ENCODE data around the gene METAP2.
"Not testable (repeated sequence)": the region's sequence is repeated elsewhere in the genome, so short reads cannot be mapped to it uniquely, and the experiment has no call there.

Gene METAP2

GRCh38 chr12:95470300-95470699, 3.7 kb upstream of the METAP2 start:
- Histone ChIP-seq H3K36me3 (ENCODE audit: control insufficient read depth, insufficient read depth, low read length) (no peaks in the 10 kb centered on the region), H3K4me3 (ENCODE audit: low read length) (no peak overlapping the region), H3K4me1 (ENCODE audit: control insufficient read depth, insufficient read depth, low read length) (no peaks in the 10 kb centered on the region), H3K27ac (ENCODE audit: low read depth, low read length) (no peak overlapping the region), H3K27me3 (ENCODE audit: control insufficient read depth, insufficient read depth, low read length) (no peaks in the 10 kb centered on the region), H3K9ac (ENCODE audit: low read length) (no peak overlapping the region)

GRCh38 chr12:95473231-95473883, 595 bp upstream of the METAP2 start:
- H3K27me3 ChIP-seq (ENCODE audit: control insufficient read depth, insufficient read depth, low read length), result no peaks in the 10 kb centered on the region
- peak overlapping the region; percentile 83 for H3K27ac ChIP-seq (ENCODE audit: low read depth, low read length)
- peak overlapping the region; percentile 12 for H3K9ac ChIP-seq (ENCODE audit: low read length)

GRCh38 chr12:95474660-95474958, 657 bp downstream of the METAP2 start:
- H3K4me1 ChIP-seq (ENCODE audit: control insufficient read depth, insufficient read depth, low read length), result peaks cover 5% of the 10 kb centered on the region
- H3K9ac ChIP-seq (ENCODE audit: low read length), result peak overlapping the region; percentile 97
- peak overlapping the region; percentile 97 for H3K4me3 ChIP-seq (ENCODE audit: low read length)
- no peaks in the 10 kb centered on the region for H3K36me3 ChIP-seq (ENCODE audit: control insufficient read depth, insufficient read depth, low read length)
- no peaks in the 10 kb centered on the region for H3K27me3 ChIP-seq (ENCODE audit: control insufficient read depth, insufficient read depth, low read length)
- peak overlapping the region; percentile 83 for H3K27ac ChIP-seq (ENCODE audit: low read depth, low read length)

More at GRCh38 chr12:95473231-95473883, 595 bp upstream of the METAP2 start:
- Histone ChIP-seq H3K4me3 (ENCODE audit: low read length) (peak overlapping the region; percentile 97), H3K4me1 (ENCODE audit: control insufficient read depth, insufficient read depth, low read length) (peaks cover 5% of the 10 kb centered on the region), H3K36me3 (ENCODE audit: control insufficient read depth, insufficient read depth, low read length) (no peaks in the 10 kb centered on the region)

- H3K9ac ChIP-seq (ENCODE audit: low read length), result no peak overlapping the region
- H3K36me3 ChIP-seq (ENCODE audit: control insufficient read depth, insufficient read depth, low read length), result peaks cover 3% of the 10 kb centered on the region
- peaks cover 14% of the 10 kb centered on the region for H3K4me1 ChIP-seq (ENCODE audit: control insufficient read depth, insufficient read depth, low read length)
- H3K4me3 ChIP-seq (ENCODE audit: low read length), result no peak overlapping the region
- no peak overlapping the region for H3K27ac ChIP-seq (ENCODE audit: low read depth, low read length)
- no peaks in the 10 kb centered on the region for H3K27me3 ChIP-seq (ENCODE audit: control insufficient read depth, insufficient read depth, low read length)
Measured at GRCh38 chr12:95480230-95480629, 6.3 kb downstream of the METAP2 start.

GRCh38 chr12:95481072-95481471, 7.1 kb downstream of the METAP2 start:
- H3K4me1 ChIP-seq (ENCODE audit: control insufficient read depth, insufficient read depth, low read length), result peaks cover 10% of the 10 kb centered on the region
- peaks cover 3% of the 10 kb centered on the region for H3K36me3 ChIP-seq (ENCODE audit: control insufficient read depth, insufficient read depth, low read length)
- H3K27me3 ChIP-seq (ENCODE audit: control insufficient read depth, insufficient read depth, low read length), result no peaks in the 10 kb centered on the region
- H3K9ac ChIP-seq (ENCODE audit: low read length), result no peak overlapping the region
- no peak overlapping the region for H3K27ac ChIP-seq (ENCODE audit: low read depth, low read length)
- no peak overlapping the region for H3K4me3 ChIP-seq (ENCODE audit: low read length)

GRCh38 chr12:95481888-95482287, 7.9 kb downstream of the METAP2 start:
- no peak overlapping the region for H3K9ac ChIP-seq (ENCODE audit: low read length)
- no peak overlapping the region for H3K4me3 ChIP-seq (ENCODE audit: low read length)
- peaks cover 8% of the 10 kb centered on the region for H3K36me3 ChIP-seq (ENCODE audit: control insufficient read depth, insufficient read depth, low read length)
- H3K4me1 ChIP-seq (ENCODE audit: control insufficient read depth, insufficient read depth, low read length), result peaks cover 10% of the 10 kb centered on the region
- H3K27ac ChIP-seq (ENCODE audit: low read depth, low read length), result no peak overlapping the region
- no peaks in the 10 kb centered on the region for H3K27me3 ChIP-seq (ENCODE audit: control insufficient read depth, insufficient read depth, low read length)

GRCh38 chr12:95482564-95482963, 8.6 kb downstream of the METAP2 start:
- not testable (repeated sequence) for H3K4me3 ChIP-seq (ENCODE audit: low read length); H3K4me1 ChIP-seq (ENCODE audit: control insufficient read depth, insufficient read depth, low read length); H3K36me3 ChIP-seq (ENCODE audit: control insufficient read depth, insufficient read depth, low read length); H3K27me3 ChIP-seq (ENCODE audit: control insufficient read depth, insufficient read depth, low read length); H3K9ac ChIP-seq (ENCODE audit: low read length); H3K27ac ChIP-seq (ENCODE audit: low read depth, low read length)

GRCh38 chr12:95484524-95484923, 10.6 kb downstream of the METAP2 start:
- Histone ChIP-seq H3K36me3 (ENCODE audit: control insufficient read depth, insufficient read depth, low read length) (peaks cover 8% of the 10 kb centered on the region), H3K4me1 (ENCODE audit: control insufficient read depth, insufficient read depth, low read length) (peaks cover 10% of the 10 kb centered on the region), H3K27ac (ENCODE audit: low read depth, low read length) (peak overlapping the region; percentile 19), H3K27me3 (ENCODE audit: control insufficient read depth, insufficient read depth, low read length) (no peaks in the 10 kb centered on the region), H3K4me3 (ENCODE audit: low read length) (no peak overlapping the region), H3K9ac (ENCODE audit: low read length) (no peak overlapping the region)

GRCh38 chr12:95487024-95487423, 13.1 kb downstream of the METAP2 start:
- no peak overlapping the region for H3K9ac ChIP-seq (ENCODE audit: low read length)
- no peak overlapping the region for H3K27ac ChIP-seq (ENCODE audit: low read depth, low read length)
- no peaks in the 10 kb centered on the region for H3K27me3 ChIP-seq (ENCODE audit: control insufficient read depth, insufficient read depth, low read length)
- H3K36me3 ChIP-seq (ENCODE audit: control insufficient read depth, insufficient read depth, low read length), result peaks cover 11% of the 10 kb centered on the region
- H3K4me1 ChIP-seq (ENCODE audit: control insufficient read depth, insufficient read depth, low read length), result peaks cover 7% of the 10 kb centered on the region
- H3K4me3 ChIP-seq (ENCODE audit: low read length), result no peak overlapping the region

GRCh38 chr12:95492462-95492861, 18.5 kb downstream of the METAP2 start:
- Histone ChIP-seq H3K36me3 (ENCODE audit: control insufficient read depth, insufficient read depth, low read length) (peaks cover 12% of the 10 kb centered on the region), H3K27me3 (ENCODE audit: control insufficient read depth, insufficient read depth, low read length) (no peaks in the 10 kb centered on the region), H3K27ac (ENCODE audit: low read depth, low read length) (no peak overlapping the region), H3K4me1 (ENCODE audit: control insufficient read depth, insufficient read depth, low read length) (no peaks in the 10 kb centered on the region), H3K4me3 (ENCODE audit: low read length) (no peak overlapping the region), H3K9ac (ENCODE audit: low read length) (no peak overlapping the region)

GRCh38 chr12:95494888-95495287, 20.9 kb downstream of the METAP2 start:
- H3K36me3 ChIP-seq (ENCODE audit: control insufficient read depth, insufficient read depth, low read length), result peaks cover 22% of the 10 kb centered on the region
- no peak overlapping the region for H3K9ac ChIP-seq (ENCODE audit: low read length)
- H3K27me3 ChIP-seq (ENCODE audit: control insufficient read depth, insufficient read depth, low read length), result no peaks in the 10 kb centered on the region
- H3K4me1 ChIP-seq (ENCODE audit: control insufficient read depth, insufficient read depth, low read length), result no peaks in the 10 kb centered on the region
- H3K27ac ChIP-seq (ENCODE audit: low read depth, low read length), result no peak overlapping the region
- no peak overlapping the region for H3K4me3 ChIP-seq (ENCODE audit: low read length)

- no peaks in the 10 kb centered on the region for H3K4me1 ChIP-seq (ENCODE audit: control insufficient read depth, insufficient read depth, low read length)
- H3K9ac ChIP-seq (ENCODE audit: low read length), result no peak overlapping the region
- no peak overlapping the region for H3K27ac ChIP-seq (ENCODE audit: low read depth, low read length)
- peaks cover 22% of the 10 kb centered on the region for H3K36me3 ChIP-seq (ENCODE audit: control insufficient read depth, insufficient read depth, low read length)
- H3K27me3 ChIP-seq (ENCODE audit: control insufficient read depth, insufficient read depth, low read length), result no peaks in the 10 kb centered on the region
- H3K4me3 ChIP-seq (ENCODE audit: low read length), result no peak overlapping the region
Measured at GRCh38 chr12:95495433-95495832, 21.5 kb downstream of the METAP2 start.

GRCh38 chr12:95497031-95497430, 23.1 kb downstream of the METAP2 start:
- Histone ChIP-seq H3K36me3 (ENCODE audit: control insufficient read depth, insufficient read depth, low read length) (peaks cover 17% of the 10 kb centered on the region), H3K4me3 (ENCODE audit: low read length) (no peak overlapping the region), H3K9ac (ENCODE audit: low read length) (no peak overlapping the region), H3K27ac (ENCODE audit: low read depth, low read length) (no peak overlapping the region), H3K4me1 (ENCODE audit: control insufficient read depth, insufficient read depth, low read length) (no peaks in the 10 kb centered on the region), H3K27me3 (ENCODE audit: control insufficient read depth, insufficient read depth, low read length) (no peaks in the 10 kb centered on the region)
